Nucleus accumbens (tissue), 56 donors: Measurements from ENCODE around the gene CNTN4.

Experiments
- DNase-seq, 56 donors: peaks; one replicate each; lab custom pipeline; 2025; lab: John Stamatoyannopoulos, UW

The CNTN4 gene

DNA sequence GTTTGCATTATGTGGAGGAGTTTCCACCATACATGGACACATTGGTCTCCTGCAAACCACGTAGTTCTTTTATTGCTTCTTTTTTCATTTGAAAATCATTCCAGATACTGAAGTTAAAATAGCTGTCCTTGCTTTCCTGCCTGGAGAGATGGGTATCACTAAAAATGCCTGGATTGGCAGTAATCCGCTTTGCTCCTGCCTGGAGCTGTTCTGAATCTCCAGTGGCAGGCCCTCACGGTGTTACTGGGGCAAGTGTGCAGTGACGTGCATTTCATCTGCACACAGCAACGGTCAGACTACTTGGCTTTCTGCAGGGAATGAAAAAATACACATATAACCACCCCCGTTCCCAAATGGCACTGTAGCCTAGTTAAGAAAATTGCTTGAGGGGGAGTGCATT, 738.6 kb downstream of the CNTN4 start:
- peak in 1 of 56 donors; percentile 25 for DNase-seq

DNA sequence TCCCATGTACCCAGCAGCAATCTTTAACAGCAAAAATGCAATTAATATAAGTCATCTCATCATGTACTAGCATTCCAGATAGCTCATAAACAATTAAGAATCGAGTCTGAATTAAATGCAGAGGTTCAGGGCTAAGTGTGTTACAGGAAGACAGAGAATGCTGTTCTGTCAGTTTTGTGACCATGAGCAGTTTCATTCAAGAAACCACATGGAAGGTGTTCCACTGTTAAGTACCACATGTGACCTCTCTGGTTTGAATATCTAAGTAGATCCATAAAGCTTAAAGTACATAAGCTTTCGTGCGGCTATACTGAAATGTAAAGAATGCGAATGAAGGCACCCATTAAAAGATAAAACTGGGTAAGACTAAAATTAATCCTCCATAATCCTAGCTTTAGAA, 739.2 kb downstream of the CNTN4 start:
- DNase-seq, result no peak

DNA sequence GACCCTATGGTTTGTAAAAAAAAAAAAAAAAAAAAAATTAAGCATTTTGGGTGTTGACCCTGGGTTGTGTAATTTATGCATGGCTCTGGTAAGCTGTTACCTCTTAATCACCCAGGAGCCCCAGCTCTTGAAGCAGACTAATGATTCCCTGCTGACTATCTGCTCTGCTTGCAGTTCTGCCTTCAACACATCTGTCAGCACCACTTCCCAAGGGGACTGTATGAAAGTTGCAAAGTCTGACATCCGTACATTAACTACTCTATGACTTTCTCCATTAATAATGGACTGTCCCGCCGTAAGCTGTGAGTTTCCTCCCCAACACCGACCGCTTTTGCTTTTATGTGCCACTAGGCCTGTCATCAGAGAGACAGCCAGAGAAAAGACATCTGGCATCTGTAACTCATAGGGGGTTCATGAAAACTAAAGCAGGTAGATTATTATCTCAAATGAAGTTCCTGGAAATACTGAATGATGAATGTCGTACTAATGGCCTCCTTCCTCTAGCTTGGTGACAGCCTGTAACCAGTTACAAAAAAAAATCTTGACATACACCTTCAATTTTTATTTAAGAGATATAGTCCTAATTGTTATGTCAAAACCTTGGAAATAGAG, 740.0 kb downstream of the CNTN4 start:
- DNase-seq, result no peak

GRCh38 chr3:2839876-2840275, 741.2 kb downstream of the CNTN4 start:
- no peak for DNase-seq

GRCh38 chr3:2847062-2847841, 748.6 kb downstream of the CNTN4 start:
- no peak for DNase-seq

- no peak for DNase-seq
Observed at GRCh38 chr3:2849092-2849491, 750.4 kb downstream of the CNTN4 start.

GRCh38 chr3:2850701-2851100, 752.0 kb downstream of the CNTN4 start:
- no peak for DNase-seq

DNA sequence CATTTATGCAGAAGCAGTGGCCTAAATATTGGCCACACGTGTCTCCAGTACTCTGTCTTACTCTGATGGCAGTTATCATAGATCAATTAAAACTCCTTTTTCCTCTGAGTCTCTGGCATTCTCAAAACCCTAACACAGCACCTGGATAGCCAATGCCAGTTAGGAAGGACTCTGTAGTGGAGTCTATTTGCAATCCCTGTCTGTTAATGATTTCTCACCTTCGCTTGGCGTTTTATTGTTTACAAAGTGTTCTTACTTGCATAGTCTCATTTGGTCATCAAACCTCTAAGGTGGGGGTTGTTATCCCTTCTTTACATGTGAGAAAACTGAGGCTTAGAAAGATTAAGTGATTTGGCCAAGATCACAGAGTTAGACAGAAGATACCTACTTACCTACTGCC, 752.7 kb downstream of the CNTN4 start:
- no peak for DNase-seq

- no peak for DNase-seq
Observed at GRCh38 chr3:2851835-2852234, 753.2 kb downstream of the CNTN4 start.

DNA sequence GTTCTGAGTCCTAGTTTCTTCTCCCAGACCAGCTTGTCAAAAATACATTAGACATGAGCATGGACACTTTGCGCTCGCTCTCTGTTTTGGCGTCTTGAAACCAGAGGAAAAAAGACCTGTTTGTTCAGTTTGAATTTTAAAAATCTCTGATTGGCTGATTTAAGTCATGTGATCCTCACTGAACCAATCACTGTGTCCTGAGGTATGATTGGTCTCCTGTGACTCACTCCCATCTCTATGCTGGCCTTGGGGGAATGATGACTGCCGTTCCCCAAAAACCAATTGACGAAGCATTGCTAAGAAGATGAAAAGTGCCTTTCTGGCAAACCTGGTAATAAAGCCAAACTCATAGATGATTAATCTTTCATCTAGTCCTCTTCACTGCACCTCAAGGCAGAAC, 755.0 kb downstream of the CNTN4 start:
- DNase-seq, result no peak

DNA sequence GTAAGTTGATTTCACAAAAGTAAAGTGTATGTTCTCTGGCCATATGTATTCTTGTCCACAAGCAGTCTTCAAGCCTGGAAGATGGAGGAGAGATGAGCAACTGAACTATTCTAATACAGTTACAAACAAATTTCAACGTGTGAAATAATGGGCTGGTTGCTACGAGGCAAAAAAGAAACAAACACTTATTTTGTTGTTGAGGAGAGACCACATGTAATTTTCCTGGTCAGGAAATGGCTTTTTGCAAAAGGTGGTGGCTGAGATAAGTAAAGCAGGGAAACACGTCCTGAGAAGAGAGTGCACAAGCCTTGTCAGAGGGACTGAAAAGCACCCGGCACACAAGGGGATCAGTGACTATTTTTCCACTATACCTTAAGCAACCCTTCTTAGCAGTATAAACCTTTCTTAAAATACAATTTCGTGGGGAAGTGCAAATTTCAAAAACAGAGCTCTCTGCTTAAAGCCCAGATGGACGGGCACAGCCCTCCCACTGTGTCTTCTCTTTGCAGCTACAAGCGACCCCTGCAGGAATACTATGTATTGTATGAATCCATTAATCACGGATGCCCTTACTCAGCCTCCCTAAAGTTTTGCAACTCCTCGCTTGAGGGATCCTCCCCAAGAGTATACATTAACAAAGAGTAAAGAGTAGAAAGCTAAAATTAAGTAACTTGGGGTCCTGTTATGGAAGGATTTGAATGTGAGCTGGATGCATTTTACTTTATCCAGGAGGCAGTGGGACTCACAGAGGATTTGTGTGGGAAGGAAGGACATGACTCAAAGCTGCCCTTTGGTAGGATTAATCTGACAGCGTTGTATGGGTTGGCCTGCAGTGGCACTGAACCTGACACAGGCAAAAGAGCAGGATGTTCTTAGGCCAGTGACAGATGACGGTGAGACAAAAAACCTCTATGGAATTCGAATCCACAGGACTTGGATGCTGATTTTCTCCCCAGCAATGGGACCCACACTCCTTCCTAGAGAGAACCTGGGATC, 757.8 kb downstream of the CNTN4 start:
- DNase-seq, result no peak

DNA sequence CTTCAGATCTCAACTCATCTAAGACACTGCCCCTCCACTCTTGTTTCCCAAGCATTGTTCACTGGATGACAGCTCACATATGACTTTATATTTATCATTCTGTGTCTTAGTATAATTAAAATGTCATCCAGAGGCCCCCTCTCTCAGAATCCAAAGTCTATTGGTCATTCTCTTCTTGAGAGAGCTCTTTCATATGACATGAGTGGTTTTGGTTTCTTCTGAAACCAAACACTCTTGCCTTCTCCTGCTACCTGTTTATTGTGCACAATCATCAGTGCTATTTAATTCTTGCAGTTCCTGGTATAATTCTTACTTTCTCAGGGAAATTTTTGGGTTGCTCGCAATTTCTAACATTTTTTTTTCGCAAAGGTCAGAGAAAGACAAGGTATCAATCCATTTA, 762.0 kb downstream of the CNTN4 start:
- no peak for DNase-seq

DNA sequence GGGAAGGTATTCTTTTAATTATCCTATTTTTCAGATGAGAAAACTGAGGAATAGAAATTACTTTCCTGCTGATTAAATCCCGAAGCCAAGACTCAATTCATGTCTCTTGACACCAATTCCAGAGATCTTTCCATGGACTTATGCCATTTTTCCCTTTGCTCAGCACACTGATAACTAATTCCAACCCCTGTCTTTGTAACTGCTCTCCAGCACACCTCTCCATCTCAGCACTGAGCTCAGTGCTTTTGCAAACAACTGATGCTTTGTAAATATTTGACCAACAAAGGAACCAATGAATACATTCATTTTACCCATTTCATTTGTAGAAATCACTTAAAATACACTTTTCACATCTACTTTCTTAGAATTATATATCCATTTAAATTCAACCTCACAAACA, 762.5 kb downstream of the CNTN4 start:
- no peak for DNase-seq

- no peak for DNase-seq
Observed at GRCh38 chr3:2861920-2862319, 763.3 kb downstream of the CNTN4 start.

- no peak for DNase-seq
Observed at GRCh38 chr3:2862366-2862765, 763.7 kb downstream of the CNTN4 start.

DNA sequence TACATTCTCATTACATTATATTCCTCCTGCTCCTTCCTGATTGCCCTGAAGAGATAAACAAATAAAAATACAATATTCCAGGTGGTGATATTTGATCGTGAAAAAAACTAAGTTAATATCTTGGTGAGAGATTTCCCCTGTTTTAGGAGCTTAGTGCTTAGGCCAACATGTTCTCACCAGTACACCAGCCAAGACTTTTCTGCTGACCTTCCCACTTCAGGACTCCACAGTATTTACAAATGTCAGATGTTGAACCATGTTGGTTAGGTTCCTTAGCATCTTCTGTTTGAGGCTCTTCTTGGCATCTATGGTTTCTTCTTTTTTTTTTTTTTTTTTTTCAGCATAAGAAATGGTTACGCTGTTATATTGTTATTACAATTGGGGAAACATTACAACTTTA, 764.5 kb downstream of the CNTN4 start:
- DNase-seq, result no peak

- no peak for DNase-seq
Observed at GRCh38 chr3:2869905-2870304, 771.2 kb downstream of the CNTN4 start.

DNA sequence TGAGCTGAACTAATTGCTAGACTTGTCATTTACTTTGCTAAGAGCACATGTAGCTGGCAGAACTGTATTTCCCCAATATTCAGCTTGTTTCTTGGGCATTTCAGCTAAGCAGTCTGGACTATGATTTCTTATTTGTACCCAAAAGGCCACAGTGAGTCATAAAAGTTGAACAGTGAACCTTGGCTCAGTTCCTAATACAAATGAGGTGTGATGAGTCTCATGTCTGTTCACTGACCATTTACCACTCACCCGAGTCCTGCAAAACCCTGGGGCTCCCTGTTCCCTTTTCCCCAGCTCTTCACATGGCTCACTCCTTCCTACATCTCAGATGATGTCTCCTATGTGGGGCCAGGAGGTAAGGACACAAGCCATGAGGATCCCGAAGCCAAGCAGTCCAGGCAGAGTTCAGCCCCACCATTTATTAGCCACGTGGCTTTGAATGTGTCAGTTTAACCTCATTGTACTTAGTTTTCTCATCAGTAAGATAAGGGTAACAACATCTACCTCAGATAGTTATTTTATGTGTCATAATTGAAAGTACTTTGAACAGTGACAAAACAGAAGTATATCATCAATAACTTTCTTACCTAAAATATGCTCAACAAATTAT, 772.2 kb downstream of the CNTN4 start:
- DNase-seq, result no peak

GRCh38 chr3:2872884-2873283, 774.2 kb downstream of the CNTN4 start:
- DNase-seq, result no peak

DNA sequence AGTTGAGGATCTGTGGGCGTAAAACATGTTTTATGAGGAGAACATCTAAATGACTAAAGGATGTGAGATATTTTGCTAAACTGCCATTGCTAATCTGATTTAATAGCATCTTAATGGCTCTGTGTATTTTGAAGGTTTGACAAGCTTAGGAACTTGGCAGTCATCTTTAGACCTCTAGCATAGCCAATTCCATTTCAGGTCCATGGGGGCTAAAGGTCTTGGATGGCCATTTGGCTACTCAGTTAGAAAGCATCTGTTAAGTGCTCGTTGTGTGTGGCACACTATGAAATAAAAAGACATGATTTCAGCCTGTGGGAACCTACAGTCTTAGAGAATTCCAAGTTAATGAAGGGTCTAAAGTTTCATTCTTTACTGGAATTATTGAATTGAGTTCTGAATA, 775.3 kb downstream of the CNTN4 start:
- DNase-seq, result peak in 1 of 56 donors; percentile 1

GRCh38 chr3:2875699-2876098, 777.0 kb downstream of the CNTN4 start:
- DNase-seq, result no peak
